Uterus (tissue), 4 donors: ENCODE data around the gene DNAH11. TPM values are rescaled to one million over a fixed set of nuclear protein-coding genes. Genes with fewer than 3 reads are reported as not detected.

ENCODE experiments used
- DNase-seq, 2 donors: peaks; one replicate each; pipeline ENCODE4 v3.0.0-alpha.2; 2019 to 2020
- H3K27ac ChIP-seq, 2 donors: fragments of 200-600 bp; sonication (generic); 1 replicate in 1 of 2; 2 replicates in 1 of 2; pipeline ENCODE4 v1.5.1; 2016 to 2018
- H3K27me3 ChIP-seq, 2 donors: fragments of 200-600 bp; sonication (generic); one replicate each; pipeline ENCODE4 v1.5.1; 2018 to 2019; ENCODE audit warnings: control low read depth in 1 of 2
- H3K36me3 ChIP-seq, 2 donors: fragments of 200-600 bp; sonication (generic); one replicate each; pipeline ENCODE4 v1.5.1; 2019; ENCODE audit warnings: control low read depth in 1 of 2
- H3K4me1 ChIP-seq, 2 donors: fragments of 200-600 bp; sonication (generic); one replicate each; pipeline ENCODE4 v1.5.1; 2018 to 2019; ENCODE audit warnings: control low read depth in 1 of 2
- H3K4me3 ChIP-seq, 2 donors: fragments of 200-600 bp; sonication (generic); 1 replicate in 1 of 2; 2 replicates in 1 of 2; pipeline ENCODE4 v1.5.1; 2018 to 2019; ENCODE audit warnings: mild to moderate bottlenecking in 1 of 2
- H3K9me3 ChIP-seq, 2 donors: fragments of 200-600 bp; sonication (generic); one replicate each; pipeline ENCODE4 v1.5.1; 2019; ENCODE audit warnings: control low read depth in 1 of 2
- POLR2A ChIP-seq, 2 donors: fragments of 450-650 bp; IDR thresholded peaks; one replicate each; pipeline ENCODE4 v1.6.1; 2016; ENCODE audit warnings: antibody characterized with exemption in 2 of 2, mild to moderate bottlenecking in 1 of 2, moderate library complexity in 1 of 2
- intact Hi-C: fragments of 100-400 bp; cut with DNase I; formaldehyde crosslinking; loops from one replicate; pipeline ENCODE4 v1.15.1; 2023; ENCODE audit warnings: low total_unique reads
- total RNA-seq, 4 donors: library from RNA; depleted of rRNA in 3 of 4; stranded (reverse); fragments of >200 nt in 3 of 4; gene quantifications; one replicate each; pipeline versions ENCODE4 v1.1.0 to v1.2.4, GENCODE V29; 2014 to 2023
- TF ChIP-seq, protein P1 (sequence below), 4 experiments: fragments of 200-600 bp in 2 of 4; fragments of 450-650 bp in 2 of 4; sonication (generic) in 2 of 4; IDR thresholded peaks; one replicate each; pipeline ENCODE4 v1.5.1; 2016 to 2019; ENCODE audit warnings: antibody characterized with exemption in 4 of 4, mild to moderate bottlenecking in 2 of 4, moderate library complexity in 1 of 4
- donor health status: DM: yes; HTN: yes; CAD: no.

The DNAH11 gene
- total RNA-seq, 4 donors from 2014 or later: 0.26 to 6.8 (median 1.5) TPM

DNA sequence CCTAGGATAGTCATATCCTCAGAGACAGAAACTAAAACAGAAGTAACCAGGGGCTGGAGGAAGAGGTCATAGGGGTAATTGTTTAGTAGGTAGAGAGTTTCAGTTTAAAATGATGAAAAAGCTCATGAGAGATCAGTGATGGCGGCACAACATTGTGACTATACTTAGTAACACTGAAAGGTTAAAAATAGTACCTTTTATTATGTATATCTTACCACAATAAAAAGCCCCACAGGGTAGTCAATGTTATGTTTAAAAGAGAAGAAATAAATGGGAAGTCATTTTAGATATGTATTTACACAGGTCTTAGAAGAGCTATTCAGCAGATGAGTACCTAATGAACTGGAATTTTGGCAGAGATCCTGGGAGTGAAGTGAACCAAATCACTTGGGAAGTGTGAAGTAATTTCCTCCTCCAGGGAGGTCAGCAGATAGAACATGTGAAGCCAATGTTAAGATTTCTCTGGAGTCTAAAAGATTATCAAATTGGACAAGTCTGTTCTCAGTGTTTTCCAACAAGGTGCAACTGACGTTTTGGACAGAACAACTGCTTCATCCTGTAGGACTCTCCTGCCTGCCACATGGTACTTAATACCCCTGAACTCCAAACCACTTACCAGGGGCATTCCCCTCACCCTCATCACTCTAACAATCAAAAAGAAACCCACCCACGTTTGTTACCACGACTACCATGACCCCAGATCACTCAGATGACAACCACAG lies 396.5 kb downstream of the DNAH11 start:
- TF ChIP-seq POLR2A (IDR thresholded peaks at IDR 0.05): no peak
- TF ChIP-seq, protein P1, sequence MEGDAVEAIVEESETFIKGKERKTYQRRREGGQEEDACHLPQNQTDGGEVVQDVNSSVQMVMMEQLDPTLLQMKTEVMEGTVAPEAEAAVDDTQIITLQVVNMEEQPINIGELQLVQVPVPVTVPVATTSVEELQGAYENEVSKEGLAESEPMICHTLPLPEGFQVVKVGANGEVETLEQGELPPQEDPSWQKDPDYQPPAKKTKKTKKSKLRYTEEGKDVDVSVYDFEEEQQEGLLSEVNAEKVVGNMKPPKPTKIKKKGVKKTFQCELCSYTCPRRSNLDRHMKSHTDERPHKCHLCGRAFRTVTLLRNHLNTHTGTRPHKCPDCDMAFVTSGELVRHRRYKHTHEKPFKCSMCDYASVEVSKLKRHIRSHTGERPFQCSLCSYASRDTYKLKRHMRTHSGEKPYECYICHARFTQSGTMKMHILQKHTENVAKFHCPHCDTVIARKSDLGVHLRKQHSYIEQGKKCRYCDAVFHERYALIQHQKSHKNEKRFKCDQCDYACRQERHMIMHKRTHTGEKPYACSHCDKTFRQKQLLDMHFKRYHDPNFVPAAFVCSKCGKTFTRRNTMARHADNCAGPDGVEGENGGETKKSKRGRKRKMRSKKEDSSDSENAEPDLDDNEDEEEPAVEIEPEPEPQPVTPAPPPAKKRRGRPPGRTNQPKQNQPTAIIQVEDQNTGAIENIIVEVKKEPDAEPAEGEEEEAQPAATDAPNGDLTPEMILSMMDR (IDR thresholded peaks at IDR 0.05): no peak
- Histone ChIP-seq H3K27ac (no peak overlapping the region), H3K4me3 (no peak overlapping the region), H3K9me3 (no peaks in the 10 kb centered on the region), H3K36me3 (no peaks in the 10 kb centered on the region), H3K4me1 (no peaks in the 10 kb centered on the region), H3K27me3 (no peaks in the 10 kb centered on the region)
- no peak for DNase-seq
- intact Hi-C loops: no loop called here

DNA sequence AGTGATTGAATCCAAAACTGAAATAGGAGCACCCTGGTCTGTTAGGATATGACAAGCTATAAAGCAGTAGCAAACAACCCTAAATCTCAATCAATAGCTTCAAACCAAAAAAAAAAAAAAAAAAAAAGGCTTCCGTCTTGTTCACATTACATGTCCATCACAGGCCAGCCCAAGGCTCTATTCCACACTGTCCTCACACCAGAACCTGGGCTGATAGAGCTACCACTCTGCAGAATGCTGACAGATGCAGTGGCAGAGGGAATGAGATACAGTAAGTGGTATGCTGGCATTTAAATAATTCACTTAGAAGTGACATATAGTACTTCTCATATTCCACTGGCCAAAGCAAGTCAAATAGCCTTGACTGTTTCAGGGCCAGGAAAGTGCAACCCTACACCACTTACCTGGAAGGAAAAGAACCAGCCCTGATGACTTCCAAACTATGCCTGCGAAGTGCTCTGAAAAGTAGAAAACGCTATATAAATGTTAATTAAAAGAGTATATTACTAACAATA lies 397.1 kb downstream of the DNAH11 start:
- no peaks in the 10 kb centered on the region for H3K9me3 ChIP-seq
- no peak overlapping the region for H3K4me3 ChIP-seq
- no peaks in the 10 kb centered on the region for H3K27me3 ChIP-seq
- H3K4me1 ChIP-seq: no peaks in the 10 kb centered on the region
- H3K36me3 ChIP-seq: no peaks in the 10 kb centered on the region
- no peak for TF ChIP-seq POLR2A (IDR thresholded peaks at IDR 0.05)
- TF ChIP-seq, protein P1 (IDR thresholded peaks at IDR 0.05): no peak
- intact Hi-C loops: no loop called here
- H3K27ac ChIP-seq: no peak overlapping the region
- DNase-seq: no peak

DNA sequence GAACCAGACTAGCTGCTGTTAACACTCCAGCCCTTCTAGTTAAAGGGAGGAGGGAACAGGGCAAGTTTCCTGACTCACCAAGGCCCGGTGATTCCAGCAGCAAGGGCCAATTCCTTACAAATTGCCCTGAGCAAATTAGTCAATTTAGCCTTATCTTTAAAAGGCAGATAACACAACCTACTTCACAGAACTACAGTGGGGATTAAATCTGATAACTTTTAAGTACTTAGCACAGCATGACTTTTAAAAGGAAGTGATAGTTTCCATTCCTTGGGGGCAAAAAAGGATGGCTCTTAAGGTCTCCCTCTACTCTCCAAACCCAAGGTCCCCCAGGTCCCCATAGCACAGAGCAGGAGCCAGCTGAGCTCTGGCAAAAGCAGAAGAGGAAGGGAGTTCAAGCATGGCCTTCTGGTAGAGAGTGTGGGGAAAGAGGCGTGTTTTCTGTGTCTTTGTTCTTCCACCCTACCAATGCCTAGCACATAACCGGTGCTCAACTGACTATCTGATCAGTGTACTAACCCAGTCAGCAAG lies 398.8 kb downstream of the DNAH11 start:
- H3K9me3 ChIP-seq: no peaks in the 10 kb centered on the region
- H3K4me3 ChIP-seq: no peak overlapping the region
- no peak for DNase-seq
- intact Hi-C loops: no loop called here
- H3K36me3 ChIP-seq: no peaks in the 10 kb centered on the region
- TF ChIP-seq, protein P1 (IDR thresholded peaks at IDR 0.05): no peak
- TF ChIP-seq POLR2A (IDR thresholded peaks at IDR 0.05): no peak
- no peaks in the 10 kb centered on the region for H3K4me1 ChIP-seq
- no peak overlapping the region for H3K27ac ChIP-seq
- no peaks in the 10 kb centered on the region for H3K27me3 ChIP-seq

DNA sequence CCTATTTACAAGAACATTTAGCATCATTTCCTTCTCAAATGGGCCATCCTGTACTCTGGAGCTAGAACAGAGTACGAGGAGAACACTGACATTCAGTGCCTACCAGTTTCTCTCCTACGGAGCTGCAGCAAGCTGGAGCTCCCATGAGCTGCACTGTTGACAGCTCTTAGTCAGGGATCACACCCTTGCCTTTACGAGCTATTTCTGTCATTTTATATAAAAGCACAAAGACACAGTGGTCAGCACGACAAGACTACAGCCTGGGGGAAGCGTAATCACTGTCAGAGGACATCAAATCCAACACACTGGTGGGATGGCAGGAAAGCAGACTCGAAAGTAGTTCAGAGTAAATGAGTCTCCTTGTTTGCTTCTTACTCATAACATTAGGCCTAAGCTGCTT lies 400.1 kb downstream of the DNAH11 start:
- no peak overlapping the region for H3K27ac ChIP-seq
- no peaks in the 10 kb centered on the region for H3K27me3 ChIP-seq
- H3K36me3 ChIP-seq: no peaks in the 10 kb centered on the region
- H3K4me3 ChIP-seq: no peak overlapping the region
- no peaks in the 10 kb centered on the region for H3K9me3 ChIP-seq
- no peak for DNase-seq
- no peaks in the 10 kb centered on the region for H3K4me1 ChIP-seq
- TF ChIP-seq, protein P1 (IDR thresholded peaks at IDR 0.05): no peak
- no peak for TF ChIP-seq POLR2A (IDR thresholded peaks at IDR 0.05)
- intact Hi-C loops: no loop called here

DNA sequence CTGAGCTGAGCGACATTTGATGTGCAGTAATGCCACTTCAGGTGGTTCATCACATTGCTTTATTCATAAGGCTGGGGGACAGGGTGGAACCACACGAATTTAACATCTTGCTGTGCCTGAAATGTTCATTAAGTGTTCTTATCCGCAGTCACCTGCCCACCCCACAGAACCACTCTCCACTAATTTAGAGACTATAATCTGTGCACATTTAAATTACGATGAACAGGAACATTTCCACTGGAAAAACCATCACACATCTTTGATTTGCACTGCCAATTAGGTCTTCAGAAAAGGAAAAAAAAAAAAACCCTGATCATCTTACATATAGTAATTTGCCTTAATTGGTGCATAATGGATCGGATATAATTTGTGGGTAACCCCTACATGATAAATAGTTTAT lies 400.6 kb downstream of the DNAH11 start:
- H3K27me3 ChIP-seq: no peaks in the 10 kb centered on the region
- H3K27ac ChIP-seq: no peak overlapping the region
- H3K4me3 ChIP-seq: no peak overlapping the region
- H3K4me1 ChIP-seq: no peaks in the 10 kb centered on the region
- H3K36me3 ChIP-seq: no peaks in the 10 kb centered on the region
- intact Hi-C loops: no loop called here
- TF ChIP-seq POLR2A (IDR thresholded peaks at IDR 0.05): no peak
- no peaks in the 10 kb centered on the region for H3K9me3 ChIP-seq
- no peak for DNase-seq
